DMS53 treated with DMSO at 0.1 percent for 48 hours (cell line): ENCODE results near the gene RNF115.
A peak's percentile ranks its signal among the peaks of the same experiment; 100 is the strongest.
"Not testable (repeated sequence)": the region's sequence is repeated elsewhere in the genome, so short reads cannot be mapped to it uniquely, and the experiment has no call there.

Experiments used
- DNase-seq: peaks from one replicate; lab custom pipeline; 2025; ENCODE audit not compliant: unreplicated experiment; lab: John Stamatoyannopoulos, UW

RNF115 gene

GRCh38 chr1:145823565-145824498, at the start of gene RNF115, which contains the start of gene POLR3C:
TSS of gene RNF115 (minus strand) at chr1:145824095. CDS start at chr1:145823873, 222 bp downstream.
TSS of gene POLR3C (plus strand) at chr1:145824200. CDS start at chr1:145825777, 1,577 bp downstream.
- peak; percentile 94 for DNase-seq

GRCh38 chr1:145871994-145872924, 48.4 kb upstream of the RNF115 start:
- DNase-seq = no peak

GRCh38 chr1:145868232-145868631, 44.3 kb upstream of the RNF115 start:
- no peak for DNase-seq

- DNase-seq = no peak
These were observed 39.6 kb upstream of the RNF115 start for GRCh38 chr1:145863282-145864018.

GRCh38 chr1:145859491-145860023, 35.7 kb upstream of the RNF115 start:
- DNase-seq = peak; percentile 68

- DNase-seq = peak; percentile 84
These were observed 35.1 kb upstream of the RNF115 start, which contains the start of gene PIAS3 for GRCh38 chr1:145858901-145859490. TSS of gene PIAS3 (minus strand) at chr1:145859081. CDS start at chr1:145858990, 91 bp downstream.

GRCh38 chr1:145858238-145858900, 34.5 kb upstream of the RNF115 start:
- peak; percentile 17 for DNase-seq

- no peak for DNase-seq
These were observed 33.3 kb upstream of the RNF115 start for GRCh38 chr1:145857170-145857569.

GRCh38 chr1:145855426-145855948, 31.6 kb upstream of the RNF115 start:
- no peak for DNase-seq

- no peak for DNase-seq
These were observed 25.7 kb upstream of the RNF115 start for GRCh38 chr1:145849356-145850160.

GRCh38 chr1:145847827-145848226, 23.9 kb upstream of the RNF115 start:
- no peak for DNase-seq

- DNase-seq = no peak
These were observed 22.3 kb upstream of the RNF115 start for GRCh38 chr1:145846201-145846612.

GRCh38 chr1:145845514-145846161, 21.7 kb upstream of the RNF115 start, which contains the start of gene NUDT17:
TSS of gene NUDT17 (plus strand) at chr1:145845630. CDS start at chr1:145845641, 11 bp downstream.
- DNase-seq = peak; percentile 48

- DNase-seq = peak; percentile 30
These were observed 21.2 kb upstream of the RNF115 start for GRCh38 chr1:145845144-145845513.

GRCh38 chr1:145843031-145843430, 19.1 kb upstream of the RNF115 start:
- DNase-seq = no peak

- DNase-seq = no peak
These were observed 13.8 kb upstream of the RNF115 start for GRCh38 chr1:145837656-145838055.

- DNase-seq = not testable (repeated sequence)
These were observed 6.9 kb upstream of the RNF115 start for GRCh38 chr1:145830810-145831209.
